GM18511 (cell line): ENCODE data around the gene ADGRD1.
A peak's percentile ranks its signal among the peaks of the same experiment; 100 is the strongest.

Experiments used
- ATAC-seq: cut with Tn5 transposase; IDR thresholded peaks from one replicate; pipeline ENCODE4 v1.9.1; 2021; ENCODE audit warnings: mild to moderate bottlenecking, moderate library complexity; ENCODE audit not compliant: unreplicated experiment

The ADGRD1 gene

GRCh38 chr12:131097202-131098177 lies 143.8 kb downstream of the ADGRD1 start:
- no peak for ATAC-seq

DNA sequence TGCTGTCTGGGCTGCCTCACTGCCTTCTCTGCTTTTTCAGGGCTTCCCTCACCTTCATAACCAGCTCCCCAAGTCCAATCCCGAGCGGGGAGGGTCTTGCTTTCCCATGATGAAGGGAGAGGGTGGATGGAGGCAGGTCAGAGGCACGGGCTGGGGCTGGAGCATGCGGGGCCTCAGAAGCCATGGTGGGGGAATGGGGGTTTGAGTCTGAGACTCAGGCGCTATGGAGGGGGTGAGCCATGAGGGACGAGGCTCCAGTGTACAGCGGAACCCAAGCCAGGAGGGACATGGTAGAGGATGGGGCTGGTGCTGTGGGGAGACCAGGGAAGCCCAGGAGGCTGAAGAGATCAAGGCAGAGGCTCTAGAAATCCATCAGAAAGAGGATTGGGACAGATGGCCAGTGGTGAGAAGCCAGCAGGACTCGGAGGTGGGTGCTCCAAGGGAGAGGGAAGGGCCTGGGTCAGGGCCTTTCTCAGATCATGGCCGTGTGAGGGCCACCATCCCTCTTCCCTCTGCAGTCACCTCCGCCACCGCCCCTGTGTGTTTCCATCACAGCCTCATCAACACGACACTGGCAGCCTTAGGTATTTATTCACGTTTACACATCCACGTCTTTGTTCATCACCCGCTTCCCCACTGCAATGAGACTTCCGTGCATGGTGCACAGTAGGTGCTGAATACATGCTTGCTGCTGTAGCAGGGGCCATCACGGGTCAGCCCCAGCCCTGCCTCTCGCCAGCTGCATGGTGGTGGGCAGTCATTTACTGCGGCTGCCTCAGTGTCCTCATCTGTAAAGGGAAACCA lies 144.7 kb downstream of the ADGRD1 start:
- no peak for ATAC-seq

- no peak for ATAC-seq
Measured at GRCh38 chr12:131100031-131100674, 146.4 kb downstream of the ADGRD1 start.

DNA sequence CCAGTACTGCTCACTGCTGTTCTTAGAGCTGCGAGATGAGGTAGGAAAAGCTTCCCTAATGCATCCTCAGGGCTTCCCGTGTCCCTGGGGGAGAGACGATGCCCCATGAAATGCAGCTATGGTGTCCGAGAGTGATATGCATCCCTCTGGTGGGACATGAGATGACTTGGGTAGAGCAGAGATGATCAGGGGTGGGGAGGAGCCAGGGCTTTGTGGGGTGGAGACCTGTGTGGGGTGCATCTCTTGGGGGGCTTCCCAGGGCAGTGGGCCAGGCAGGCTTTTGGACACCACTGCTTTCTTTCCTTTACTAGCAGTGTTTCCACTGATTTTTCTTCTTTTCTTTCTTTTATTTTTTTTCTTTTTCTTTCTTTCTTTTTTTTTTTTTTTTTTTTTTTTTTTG lies 147.3 kb downstream of the ADGRD1 start:
- no peak for ATAC-seq

- ATAC-seq: peak; percentile 76
Measured at GRCh38 chr12:131101703-131102492, 148.2 kb downstream of the ADGRD1 start.

- no peak for ATAC-seq
Measured at GRCh38 chr12:131102493-131102931, 148.8 kb downstream of the ADGRD1 start.

GRCh38 chr12:131102991-131103668 lies 149.4 kb downstream of the ADGRD1 start:
- peak; percentile 37 for ATAC-seq

DNA sequence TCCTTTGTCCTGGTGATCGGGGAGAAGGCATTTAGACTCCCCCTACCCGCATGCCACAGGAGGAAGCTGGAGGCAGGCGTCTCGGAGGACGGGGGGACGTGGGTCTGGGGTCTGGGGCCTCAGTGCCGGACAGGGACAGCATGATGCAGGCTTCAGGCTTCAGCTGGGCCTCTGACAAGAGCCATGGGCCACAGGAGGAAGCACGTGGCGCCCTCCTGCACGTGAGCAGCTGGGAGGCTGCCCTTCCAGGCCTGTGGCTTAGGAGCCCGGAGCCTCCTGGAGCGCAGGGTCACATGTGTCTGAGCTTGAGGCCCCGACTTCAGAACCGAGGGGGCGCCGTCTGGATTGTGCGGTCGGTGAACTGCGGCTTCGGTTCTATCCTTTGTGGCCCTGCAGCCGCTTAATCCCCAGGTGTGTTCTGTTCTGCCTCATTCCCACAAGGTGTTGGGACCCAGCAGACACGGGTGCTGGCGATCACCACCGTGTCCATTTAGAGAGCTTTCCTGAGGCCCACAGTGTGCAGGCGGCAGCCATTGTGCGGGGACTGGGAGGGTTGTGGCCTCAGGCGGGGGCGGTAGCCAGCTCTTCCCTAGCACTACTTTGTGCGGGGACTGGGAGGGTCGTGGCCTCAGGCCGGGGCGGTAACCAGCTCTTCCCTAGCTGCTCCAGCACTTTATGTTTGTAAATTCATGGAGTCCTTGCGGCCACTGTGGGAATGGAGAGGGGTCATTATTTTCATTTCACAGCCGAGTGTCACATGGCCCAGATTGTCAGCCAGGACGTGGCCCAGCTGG lies 150.2 kb downstream of the ADGRD1 start:
- no peak for ATAC-seq

GRCh38 chr12:131104463-131105350 lies 151.0 kb downstream of the ADGRD1 start:
- peak; percentile 67 for ATAC-seq

- no peak for ATAC-seq
Measured at GRCh38 chr12:131105351-131105735, 151.6 kb downstream of the ADGRD1 start.

- ATAC-seq: peak; percentile 42
Measured at GRCh38 chr12:131105736-131106348, 152.1 kb downstream of the ADGRD1 start.

- no peak for ATAC-seq
Measured at GRCh38 chr12:131106349-131106941, 152.7 kb downstream of the ADGRD1 start.

DNA sequence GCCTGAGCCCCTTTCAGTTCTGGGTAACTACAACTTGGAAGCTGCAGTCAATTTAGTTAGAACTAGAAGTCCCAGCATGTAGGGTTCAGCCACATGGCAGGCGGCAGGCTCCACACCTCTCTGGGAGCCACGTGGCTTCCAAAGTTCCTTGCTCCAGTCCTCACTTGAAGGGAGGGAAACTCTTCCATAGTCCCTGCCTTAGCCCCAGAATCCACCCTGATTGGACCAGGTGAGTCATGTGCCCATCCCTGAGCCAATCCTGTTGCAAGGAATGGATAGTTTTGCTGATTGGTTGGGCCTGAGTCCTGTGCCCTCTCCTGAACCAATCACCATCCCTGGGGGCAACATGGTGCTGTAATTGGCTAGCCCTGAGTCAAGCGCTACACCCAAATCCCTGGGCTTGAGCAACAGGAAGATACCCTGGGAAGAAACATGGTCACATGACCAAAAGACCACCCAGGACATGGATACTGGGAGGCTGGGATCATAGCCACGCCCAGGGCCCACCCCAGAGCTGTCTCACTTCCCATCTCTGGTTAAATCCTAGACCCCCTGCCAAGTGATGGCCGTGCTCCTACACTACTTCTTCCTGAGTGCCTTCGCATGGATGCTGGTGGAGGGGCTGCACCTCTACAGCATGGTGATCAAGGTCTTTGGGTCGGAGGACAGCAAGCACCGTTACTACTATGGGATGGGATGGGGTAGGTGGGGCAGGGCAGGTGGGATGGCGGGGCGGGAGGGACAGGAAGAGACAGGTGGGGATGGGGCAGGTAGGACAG lies 154.7 kb downstream of the ADGRD1 start:
- ATAC-seq: no peak

GRCh38 chr12:131111446-131111845 lies 157.7 kb downstream of the ADGRD1 start:
- no peak for ATAC-seq

- ATAC-seq: peak; percentile 77
Measured at GRCh38 chr12:131112021-131112420, 158.3 kb downstream of the ADGRD1 start.

DNA sequence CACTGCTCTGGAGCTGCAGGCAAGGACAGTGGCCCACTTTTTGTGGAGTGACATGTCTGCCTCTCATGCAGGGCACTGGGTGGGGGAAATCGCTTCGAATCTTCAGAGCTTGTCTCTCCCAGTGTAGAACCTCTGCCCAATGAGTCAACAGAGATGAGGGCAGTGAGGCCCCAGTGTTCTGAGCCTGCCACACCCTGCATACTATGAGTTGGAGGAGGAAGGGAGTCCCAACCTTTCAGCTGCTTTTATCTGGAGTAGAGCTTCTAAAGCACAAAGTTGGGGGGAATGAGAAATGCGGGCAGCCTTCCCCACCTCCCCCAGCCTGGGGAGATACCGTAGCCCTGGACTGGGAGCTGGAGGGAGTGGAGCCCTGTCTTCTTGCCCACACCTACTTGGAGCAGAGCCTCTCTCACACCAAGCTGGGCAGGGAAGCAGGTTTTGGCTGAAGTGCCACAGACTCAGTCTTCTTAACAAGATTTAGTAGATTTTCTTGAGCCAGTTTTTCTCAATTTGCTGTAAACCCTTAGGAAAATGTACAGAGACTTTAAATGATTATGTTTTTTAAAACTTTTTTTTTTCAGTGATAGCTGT lies 159.1 kb downstream of the ADGRD1 start:
- no peak for ATAC-seq
